ENCODE data around the gene ALG14. TPM values are rescaled to one million over a fixed set of nuclear protein-coding genes. Genes with fewer than 3 reads are reported as not detected.

Gene ALG14
- total and polyA plus RNA-seq, 7 donors: 0.48 to 2.7 (median 2.1) TPM

DNA sequence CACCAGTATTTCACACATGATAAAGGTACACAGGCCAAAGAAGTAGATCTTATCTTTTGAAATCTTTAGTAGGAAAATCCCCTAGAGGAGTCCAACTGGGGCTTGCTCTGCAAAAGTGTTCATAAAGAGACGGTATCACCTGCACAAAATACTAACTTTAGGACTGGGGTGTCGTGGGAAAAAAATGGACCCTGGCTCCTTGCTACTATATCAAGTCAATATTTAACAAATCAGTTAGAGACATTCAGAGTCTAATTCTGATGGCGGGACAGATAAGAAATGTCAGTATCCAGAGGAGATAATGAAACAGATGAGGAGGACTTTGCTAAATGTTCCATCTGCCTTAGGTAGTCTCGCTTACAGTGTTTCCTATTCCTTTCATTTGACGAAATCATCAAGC lies 120.2 kb downstream of the ALG14 start:
- no peaks in the 10 kb centered on the region for H3K36me3 ChIP-seq (ENCODE audit: insufficient read depth in 1 of 2, low read depth in 1 of 2)

DNA sequence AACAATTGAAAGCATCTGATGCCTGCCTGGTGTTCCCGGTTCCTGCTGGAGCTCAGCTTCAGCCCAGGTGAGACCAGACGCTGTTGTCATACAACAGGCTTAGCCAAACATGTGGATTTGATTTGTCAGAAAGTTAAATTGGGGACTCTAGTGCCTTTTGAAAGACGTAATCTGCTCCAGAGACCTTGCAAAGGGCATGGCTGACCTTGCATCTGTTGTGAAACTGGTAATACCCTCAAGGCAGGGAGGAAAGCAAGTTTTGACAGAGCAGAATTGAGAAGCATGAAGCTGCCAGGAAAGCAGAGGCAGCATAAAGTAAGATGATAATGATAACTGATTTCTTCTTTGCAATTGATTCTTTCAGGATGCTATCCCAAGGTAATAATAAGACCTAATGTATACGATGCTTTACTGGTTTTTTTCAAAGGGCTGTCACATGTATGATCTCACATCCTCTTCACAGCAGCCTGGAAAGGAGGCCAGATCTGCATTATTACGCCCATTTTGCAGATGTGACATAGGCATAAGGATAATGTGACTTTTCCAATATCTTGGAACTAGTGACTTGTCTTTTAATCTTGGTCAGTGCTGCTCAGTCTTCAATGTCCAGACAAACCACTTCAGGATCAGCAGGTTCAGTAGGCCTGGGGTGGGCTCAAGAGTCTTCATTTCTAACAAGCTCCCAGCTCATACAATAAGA lies 121.1 kb downstream of the ALG14 start:
- DNase-seq: no peak
- intact Hi-C loops (cut with DNase I): no loop called here
- no peak overlapping the region for H3K4me3 ChIP-seq
- no peaks in the 10 kb centered on the region for H3K27me3 ChIP-seq (ENCODE audit: insufficient read depth in 3 of 3, low read length in 2 of 3)
- H3K9me3 ChIP-seq: no peaks in the 10 kb centered on the region
- H3K27ac ChIP-seq: no peak overlapping the region
- TF ChIP-seq, protein P1, sequence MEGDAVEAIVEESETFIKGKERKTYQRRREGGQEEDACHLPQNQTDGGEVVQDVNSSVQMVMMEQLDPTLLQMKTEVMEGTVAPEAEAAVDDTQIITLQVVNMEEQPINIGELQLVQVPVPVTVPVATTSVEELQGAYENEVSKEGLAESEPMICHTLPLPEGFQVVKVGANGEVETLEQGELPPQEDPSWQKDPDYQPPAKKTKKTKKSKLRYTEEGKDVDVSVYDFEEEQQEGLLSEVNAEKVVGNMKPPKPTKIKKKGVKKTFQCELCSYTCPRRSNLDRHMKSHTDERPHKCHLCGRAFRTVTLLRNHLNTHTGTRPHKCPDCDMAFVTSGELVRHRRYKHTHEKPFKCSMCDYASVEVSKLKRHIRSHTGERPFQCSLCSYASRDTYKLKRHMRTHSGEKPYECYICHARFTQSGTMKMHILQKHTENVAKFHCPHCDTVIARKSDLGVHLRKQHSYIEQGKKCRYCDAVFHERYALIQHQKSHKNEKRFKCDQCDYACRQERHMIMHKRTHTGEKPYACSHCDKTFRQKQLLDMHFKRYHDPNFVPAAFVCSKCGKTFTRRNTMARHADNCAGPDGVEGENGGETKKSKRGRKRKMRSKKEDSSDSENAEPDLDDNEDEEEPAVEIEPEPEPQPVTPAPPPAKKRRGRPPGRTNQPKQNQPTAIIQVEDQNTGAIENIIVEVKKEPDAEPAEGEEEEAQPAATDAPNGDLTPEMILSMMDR (IDR thresholded peaks at IDR 0.05): no peak
- H3K4me1 ChIP-seq: no peaks in the 10 kb centered on the region
- no peaks in the 10 kb centered on the region for H3K36me3 ChIP-seq (ENCODE audit: insufficient read depth in 1 of 2, low read depth in 1 of 2)
- ATAC-seq: no peak
- 64 to 81% (median 69%) methylated on average over 5 of the region's 5 CpGs for WGBS, 3 donors

More for the DNA sequence above, 120.2 kb downstream of the ALG14 start:
- TF ChIP-seq, protein P1 (IDR thresholded peaks at IDR 0.05): no peak
- DNase-seq: no peak
- H3K4me3 ChIP-seq: no peak overlapping the region
- H3K9me3 ChIP-seq: no peaks in the 10 kb centered on the region
- 95 to 96% (median 96%) methylated on average over 5 of the region's 5 CpGs for WGBS, 3 donors
- intact Hi-C loops (cut with DNase I): no loop called here
- ATAC-seq: no peak
- H3K27me3 ChIP-seq (ENCODE audit: insufficient read depth in 3 of 3, low read length in 2 of 3): no peaks in the 10 kb centered on the region
- no peaks in the 10 kb centered on the region for H3K4me1 ChIP-seq
- no peak overlapping the region for H3K27ac ChIP-seq

DNA sequence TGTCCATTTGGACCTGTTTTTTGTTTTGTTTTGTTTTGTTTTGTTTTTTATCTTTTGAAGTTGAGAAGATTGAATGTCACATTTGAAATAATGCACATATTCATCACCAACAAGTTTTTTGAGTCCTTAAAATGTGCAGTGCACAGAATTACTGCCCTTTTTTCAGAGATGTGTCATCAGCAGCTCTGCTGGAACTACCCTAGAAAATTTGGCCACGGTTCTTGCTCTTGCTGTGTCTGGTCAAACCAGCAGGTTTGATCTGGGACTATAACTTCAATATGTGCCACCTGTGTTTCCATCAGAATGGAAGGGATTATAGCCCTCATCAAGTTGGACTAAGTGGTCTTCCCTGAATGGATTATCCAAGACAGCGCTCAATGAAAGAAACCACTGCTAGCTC lies 121.7 kb downstream of the ALG14 start:
- H3K4me1 ChIP-seq: no peaks in the 10 kb centered on the region
- no peaks in the 10 kb centered on the region for H3K9me3 ChIP-seq
- H3K36me3 ChIP-seq (ENCODE audit: insufficient read depth in 1 of 2, low read depth in 1 of 2): no peaks in the 10 kb centered on the region
- intact Hi-C loops (cut with DNase I): no loop called here
- ATAC-seq (no peak), DNase-seq (no peak)
- H3K4me3 ChIP-seq: no peak overlapping the region
- H3K27me3 ChIP-seq (ENCODE audit: insufficient read depth in 3 of 3, low read length in 2 of 3): no peaks in the 10 kb centered on the region
- H3K27ac ChIP-seq: no peak overlapping the region
- TF ChIP-seq, protein P1 (IDR thresholded peaks at IDR 0.05): no peak
- WGBS, 3 donors: 33 to 73% (median 61%) methylated on average over 2 of the region's 2 CpGs

DNA sequence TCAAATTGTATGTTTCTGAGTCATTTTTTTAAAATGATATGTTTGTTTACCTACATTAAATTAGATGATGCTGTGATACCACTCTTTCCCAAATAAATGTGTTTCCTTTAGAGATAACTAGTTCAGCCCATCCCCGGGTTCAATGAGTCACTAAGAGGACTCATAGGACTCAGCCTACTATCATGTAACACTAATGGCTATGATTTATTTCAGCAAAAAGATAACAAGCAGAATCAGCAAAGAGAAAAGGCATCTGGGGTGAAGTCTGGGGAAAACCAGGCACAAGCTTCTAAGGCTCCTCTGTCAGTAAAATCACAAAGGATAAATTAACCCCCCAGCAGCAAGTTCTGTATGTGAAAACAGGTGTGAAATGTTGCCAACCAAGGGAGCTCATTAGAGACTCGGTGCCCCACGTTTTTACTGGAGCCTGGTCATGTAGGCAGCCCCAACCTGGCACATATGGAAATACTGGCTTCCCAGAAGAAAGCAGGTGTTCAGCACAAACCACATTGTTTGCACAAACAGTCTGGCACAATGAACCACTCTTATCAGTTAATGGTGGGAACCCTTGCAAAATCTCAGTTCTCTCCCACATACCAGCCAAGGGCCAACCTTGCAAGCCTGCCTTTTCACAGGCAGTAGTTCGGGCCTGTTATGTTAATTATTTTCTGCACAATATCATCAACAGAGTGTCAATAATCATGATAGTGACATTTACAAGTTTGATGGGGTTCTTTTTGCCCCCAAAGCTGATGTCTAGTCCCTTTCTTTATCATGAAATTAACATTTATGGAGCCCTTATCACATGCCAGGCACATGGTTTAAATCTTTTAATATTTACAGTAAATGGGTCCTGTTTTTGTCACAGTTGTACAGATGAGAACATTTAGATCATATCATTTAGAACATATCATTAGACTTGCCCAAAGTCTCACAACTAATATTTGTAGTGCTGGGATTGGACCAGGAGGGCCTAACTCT lies 122.8 kb downstream of the ALG14 start:
- no peaks in the 10 kb centered on the region for H3K4me1 ChIP-seq
- H3K27ac ChIP-seq: no peak overlapping the region
- no peaks in the 10 kb centered on the region for H3K36me3 ChIP-seq (ENCODE audit: insufficient read depth in 1 of 2, low read depth in 1 of 2)
- TF ChIP-seq, protein P1 (IDR thresholded peaks at IDR 0.05): no peak
- no peak for ATAC-seq
- H3K27me3 ChIP-seq (ENCODE audit: insufficient read depth in 3 of 3, low read length in 2 of 3): no peaks in the 10 kb centered on the region
- WGBS, 3 donors: 66 to 73% (median 68%) methylated on average over 4 of the region's 4 CpGs
- H3K9me3 ChIP-seq: no peaks in the 10 kb centered on the region
- no peak overlapping the region for H3K4me3 ChIP-seq
- DNase-seq: no peak
- intact Hi-C loops (cut with DNase I): no loop called here

Measured in psoas muscle (tissue), 8 donors.